ENCODE results near the gene COL5A1.
A peak's percentile ranks its signal among the peaks of the same experiment; 100 is the strongest.

COL5A1 gene

DNA sequence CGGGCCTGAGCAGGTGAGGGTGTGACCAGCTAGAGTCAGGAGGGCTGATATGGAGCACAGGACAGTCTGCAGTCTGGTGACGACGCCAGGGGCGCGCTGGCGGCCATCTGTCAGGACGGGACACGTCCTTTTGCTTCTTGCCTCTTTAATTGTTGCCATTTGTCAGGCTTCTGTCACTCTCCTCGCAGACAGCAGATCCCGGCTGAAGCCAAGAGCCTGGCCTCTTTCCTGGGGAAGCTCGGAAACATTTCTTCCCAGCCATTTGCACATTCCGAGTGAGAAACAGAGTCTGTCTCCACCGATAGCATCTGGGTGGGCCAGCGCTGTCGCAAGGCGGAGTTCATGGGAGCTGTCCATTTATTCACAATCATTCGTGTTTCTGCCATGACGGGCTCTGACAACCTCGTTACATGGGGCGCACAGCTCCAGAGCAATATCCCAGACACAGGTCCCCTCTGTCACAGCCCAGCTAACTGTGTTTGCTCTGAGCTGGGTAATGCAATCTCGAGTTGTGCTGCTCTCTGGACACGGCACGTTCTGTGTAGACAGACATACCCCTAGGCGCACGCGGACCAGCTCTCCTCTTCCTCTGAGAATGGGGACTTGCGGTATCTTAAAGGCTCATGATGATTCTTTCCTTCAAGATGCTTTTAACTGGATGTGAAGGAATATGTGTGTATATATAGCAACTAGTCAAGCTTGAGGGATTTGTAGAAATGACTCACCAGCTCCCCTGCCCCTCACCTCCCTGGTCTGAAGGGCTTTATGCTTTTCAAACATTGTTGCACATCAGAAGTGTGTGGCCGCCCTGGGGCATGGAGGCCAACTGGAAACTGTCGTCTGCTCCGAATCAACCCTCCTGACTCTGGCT, 133.7 kb downstream of the COL5A1 start:
- peak; percentile 62 for DNase-seq

DNA sequence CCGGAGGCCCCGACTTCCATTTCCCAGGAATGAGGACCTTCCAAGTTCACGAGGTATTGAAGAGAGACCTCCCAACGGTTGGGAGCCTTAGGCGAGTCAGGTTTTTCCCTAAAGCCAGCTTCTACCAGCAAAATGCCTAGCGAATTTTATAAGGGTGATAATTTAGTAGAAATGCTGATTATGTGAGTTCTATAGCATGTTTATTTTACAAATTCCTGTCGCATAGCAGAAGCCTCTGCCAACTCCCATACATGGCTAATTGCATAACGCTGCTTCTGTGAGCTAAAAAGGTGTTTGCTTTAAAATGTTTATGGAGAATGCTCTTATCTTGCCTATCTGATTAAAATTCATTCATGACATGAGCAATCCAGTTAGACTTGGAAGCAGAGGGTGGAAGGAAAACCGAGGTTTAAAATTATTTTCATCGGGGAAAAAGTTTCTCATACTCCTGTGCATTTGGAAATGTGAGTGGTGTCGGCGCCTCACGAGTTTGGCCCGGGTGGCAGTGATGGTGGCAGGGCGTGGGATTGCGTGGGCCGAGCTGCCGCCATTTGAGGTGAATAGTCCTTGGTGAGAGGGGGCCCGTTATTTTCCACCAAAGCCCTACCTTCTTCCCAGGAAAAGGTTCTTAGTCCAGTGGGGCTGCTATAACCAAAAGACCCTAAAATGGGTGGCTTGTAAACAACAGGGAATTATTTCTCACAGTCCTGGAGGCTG, 134.6 kb downstream of the COL5A1 start:
- peak; percentile 28 for DNase-seq

GRCh38 chr9:134777153-134777552, 135.6 kb downstream of the COL5A1 start:
- no peak for DNase-seq

DNA sequence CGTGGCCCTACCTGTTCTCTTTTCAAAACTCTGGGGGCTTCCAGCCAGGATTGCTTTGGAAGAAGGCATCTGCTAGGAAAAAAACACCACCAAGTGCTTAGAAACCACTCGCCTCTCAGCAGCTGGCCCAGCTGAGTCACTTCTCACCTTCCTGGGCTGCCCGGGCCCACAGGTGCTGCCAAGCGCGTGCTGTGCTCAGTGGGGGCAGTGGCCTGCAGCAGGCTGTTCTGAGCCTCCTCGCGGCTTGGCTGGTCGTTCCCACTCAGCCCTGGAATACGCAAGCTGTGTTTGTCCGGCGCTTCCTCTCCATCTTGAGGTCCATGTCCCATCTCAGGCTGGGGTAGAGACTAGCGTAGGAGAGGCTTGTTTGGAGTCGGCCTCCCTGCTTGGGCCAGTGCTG, 136.6 kb downstream of the COL5A1 start:
- no peak for DNase-seq

DNA sequence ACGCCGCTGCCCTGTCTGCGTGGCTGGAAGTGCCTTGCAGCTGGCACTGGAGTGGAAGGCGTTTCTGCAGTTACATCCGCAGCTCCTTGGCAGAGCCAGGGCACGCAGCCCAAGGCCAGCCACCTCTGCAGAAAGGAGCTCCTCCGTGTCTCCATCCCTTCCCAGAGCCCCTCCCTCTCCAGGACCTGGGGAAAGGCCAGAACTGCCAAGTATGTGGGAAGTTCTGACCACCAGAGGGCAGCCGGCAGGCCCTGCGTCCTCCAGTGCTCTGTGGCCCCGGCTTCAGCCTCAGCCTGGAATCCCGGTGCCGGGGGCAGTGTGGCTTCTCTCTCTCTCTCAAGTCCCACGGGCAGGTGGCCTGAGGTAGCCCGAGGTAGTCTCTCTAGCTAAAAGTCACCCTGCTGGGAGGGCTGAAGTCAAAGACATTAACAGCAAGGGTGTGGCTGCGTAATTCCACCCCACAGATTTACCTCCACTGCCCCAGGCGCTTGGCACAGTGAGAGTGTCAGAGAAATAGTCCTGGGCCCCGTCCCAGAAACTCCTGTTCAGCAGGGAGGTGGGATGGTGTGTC, 137.3 kb downstream of the COL5A1 start:
- DNase-seq = peak; percentile 46

DNA sequence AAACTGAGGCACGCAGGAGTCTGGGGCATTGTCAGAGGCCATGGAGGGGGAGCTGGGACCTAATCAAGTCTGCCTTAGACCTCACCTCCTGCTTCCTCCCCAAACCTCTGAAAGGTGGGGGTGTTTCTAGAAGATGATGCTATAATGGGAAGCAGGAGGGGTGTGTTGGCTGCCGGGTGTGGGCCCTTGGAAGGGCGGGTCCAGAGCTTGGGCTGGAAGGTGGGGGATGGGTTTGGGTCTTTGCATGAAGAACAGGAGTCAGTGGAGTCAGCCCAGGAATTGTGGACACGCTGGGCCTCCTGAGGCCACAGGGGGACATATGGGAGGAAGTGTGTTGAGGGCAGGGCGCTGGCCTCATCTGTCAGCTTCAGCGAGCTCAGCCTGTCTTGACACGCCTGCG, 138.0 kb downstream of the COL5A1 start:
- no peak for DNase-seq

DNA sequence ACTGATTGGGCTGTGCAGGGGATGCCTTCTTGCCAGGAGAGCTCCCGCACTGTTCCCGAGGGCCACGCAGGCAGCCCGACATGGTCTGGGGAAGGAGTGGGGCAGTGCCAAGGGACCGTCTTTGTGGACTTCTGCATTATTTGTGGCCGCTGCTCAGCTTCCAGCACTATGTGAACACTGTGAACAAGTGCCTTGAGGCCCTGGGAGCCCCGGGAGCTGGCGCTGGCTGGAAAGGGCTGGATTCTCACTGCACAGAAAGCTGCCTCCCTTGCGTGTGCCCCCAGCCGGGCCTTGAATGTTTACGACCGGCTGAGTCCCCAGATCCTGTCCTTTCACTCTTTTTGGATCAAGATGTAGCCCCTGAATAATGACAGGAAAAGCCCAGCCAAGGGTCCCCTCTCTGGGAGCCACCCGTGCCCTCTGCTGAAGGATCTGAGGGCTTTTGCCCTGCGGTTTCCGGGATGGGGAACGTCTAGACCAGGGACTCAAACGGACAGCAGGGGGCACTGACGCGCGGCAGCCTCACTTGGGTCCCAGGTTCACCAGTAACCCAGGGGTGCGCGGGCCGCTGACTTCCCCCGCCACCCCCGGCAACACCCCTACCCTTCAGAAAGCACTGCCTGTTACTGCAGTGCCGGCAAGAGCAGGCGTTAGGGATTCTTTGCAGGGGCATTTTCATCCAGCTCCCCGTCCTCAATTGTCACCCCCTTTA, 140.1 kb downstream of the COL5A1 start:
- DNase-seq = no peak

DNA sequence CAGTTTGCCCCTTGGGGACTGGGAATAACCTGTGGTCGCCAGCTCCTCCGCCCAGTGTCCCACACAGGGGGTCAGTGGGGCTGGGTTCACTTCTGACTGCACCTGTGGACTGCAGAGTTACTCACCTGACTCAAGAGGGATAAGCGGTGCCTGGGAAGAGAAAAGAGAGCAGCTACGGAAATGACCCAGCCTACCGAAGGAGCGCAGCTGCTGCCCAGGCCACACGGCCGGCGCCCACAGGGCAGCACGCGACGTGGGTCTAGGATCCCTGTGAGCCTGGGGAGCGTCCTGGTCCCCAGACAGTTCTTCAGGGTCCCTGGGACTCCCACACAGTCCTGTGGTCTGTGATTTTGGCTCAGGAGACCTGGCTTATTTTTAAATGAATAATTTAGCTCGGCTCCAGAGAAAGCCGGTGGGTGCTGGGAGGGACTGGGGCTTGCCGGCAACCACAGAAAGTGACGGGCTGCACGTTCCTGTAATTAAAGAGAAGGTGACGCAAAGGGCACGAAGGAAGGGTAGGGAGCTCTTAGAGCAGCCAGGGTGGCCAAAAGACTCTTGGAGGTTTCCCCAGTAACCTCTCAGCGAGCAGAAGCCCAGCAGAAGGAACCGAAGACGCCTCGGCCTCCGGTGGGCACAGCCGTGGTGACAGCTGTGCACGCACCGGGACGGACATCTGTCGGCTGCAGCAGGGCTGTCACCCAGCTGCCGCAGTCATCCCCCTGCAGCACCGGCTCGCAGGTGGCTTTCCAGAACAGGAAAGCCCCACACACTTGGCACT, 141.5 kb downstream of the COL5A1 start:
- no peak for DNase-seq

DNA sequence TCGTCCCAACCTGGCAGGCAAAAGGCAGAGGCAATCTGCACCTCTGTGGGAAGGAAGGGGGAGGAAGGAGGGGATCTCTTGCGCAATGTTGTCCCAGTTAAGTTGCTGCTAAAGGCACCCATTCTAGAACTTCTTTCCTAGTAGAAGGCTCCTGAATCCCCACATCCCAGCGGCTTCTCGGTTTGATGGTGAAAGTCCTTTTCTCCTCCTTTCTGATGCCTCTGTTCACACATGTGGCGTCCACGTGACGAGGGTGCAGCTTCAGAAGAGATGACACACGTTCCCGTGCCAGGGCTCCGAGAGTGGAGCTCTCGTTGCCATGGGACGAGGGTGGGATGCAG, 142.1 kb downstream of the COL5A1 start:
- peak; percentile 33 for DNase-seq

- no peak for DNase-seq
Observed at GRCh38 chr9:134784577-134785305, 143.1 kb downstream of the COL5A1 start.

- DNase-seq = no peak
Observed at GRCh38 chr9:134785325-134786108, 143.9 kb downstream of the COL5A1 start.

DNA sequence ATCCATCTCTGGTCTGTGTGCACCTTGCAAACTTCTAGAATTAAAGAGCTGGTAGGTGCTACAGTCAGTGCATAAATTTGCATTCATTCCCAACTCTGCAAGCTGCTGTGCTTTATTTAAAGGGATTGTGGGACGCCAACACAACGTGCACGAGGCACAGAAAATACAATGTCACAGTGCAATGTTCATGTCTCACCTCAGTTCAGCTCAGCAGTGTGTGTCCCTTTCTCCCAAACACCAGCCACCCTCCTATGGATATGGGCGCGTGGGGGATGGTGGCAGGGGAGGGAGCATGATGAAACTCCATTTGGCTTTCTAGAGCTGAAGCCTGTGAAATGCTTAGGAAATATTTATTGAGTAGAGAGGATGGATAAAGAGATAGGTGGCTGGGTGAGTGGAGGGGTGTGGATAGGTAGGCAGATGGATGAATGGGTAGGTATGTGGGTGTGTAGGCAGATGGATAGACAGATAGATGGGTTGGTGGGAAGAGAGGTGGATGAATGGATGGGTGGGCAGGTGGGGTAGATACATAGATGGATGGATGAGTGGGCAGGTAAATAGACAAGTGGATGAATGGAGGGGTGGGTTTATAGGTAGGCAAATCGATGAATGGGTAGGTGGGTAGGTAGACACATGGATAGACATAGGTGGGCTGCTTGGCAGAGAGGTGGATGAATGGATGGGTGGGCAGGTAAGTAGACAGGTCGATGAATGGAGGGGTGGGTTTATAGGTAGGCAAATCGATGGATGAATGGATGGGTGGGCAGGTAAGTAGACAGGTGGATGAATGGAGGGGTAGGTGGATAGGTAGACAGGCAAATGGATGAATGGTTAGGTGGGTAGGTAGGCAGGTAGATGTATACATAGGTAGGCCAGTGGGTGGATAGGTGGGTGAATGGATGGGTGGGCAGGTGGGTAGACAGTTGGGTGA, 146.3 kb downstream of the COL5A1 start:
- DNase-seq = no peak

- DNase-seq = no peak
Observed at GRCh38 chr9:134789168-134789567, 147.6 kb downstream of the COL5A1 start.

GRCh38 chr9:134791009-134791408, 149.4 kb downstream of the COL5A1 start:
- no peak for DNase-seq

DNA sequence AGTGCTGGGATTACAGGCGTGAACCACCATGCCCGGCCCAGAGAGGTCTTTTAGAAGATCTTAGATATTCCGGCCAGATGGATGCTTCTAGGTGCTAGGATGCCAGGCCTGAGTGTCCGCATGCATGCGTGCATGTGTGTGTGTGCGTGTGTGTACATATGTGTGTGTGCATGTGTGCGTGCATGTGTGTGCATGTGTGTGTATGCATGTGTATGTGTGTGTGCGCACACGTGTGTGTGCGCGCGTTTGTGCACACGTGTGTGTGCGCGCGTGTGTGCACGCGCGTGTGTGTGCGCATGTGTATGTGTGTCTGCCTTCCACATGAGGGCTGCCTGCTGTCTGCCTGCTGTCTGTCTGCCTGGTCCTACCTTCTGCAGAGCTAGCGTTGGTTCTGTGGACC, 151.0 kb downstream of the COL5A1 start:
- no peak for DNase-seq

- peak; percentile 58 for DNase-seq
Observed at GRCh38 chr9:134793288-134794188, 151.9 kb downstream of the COL5A1 start.

DNA sequence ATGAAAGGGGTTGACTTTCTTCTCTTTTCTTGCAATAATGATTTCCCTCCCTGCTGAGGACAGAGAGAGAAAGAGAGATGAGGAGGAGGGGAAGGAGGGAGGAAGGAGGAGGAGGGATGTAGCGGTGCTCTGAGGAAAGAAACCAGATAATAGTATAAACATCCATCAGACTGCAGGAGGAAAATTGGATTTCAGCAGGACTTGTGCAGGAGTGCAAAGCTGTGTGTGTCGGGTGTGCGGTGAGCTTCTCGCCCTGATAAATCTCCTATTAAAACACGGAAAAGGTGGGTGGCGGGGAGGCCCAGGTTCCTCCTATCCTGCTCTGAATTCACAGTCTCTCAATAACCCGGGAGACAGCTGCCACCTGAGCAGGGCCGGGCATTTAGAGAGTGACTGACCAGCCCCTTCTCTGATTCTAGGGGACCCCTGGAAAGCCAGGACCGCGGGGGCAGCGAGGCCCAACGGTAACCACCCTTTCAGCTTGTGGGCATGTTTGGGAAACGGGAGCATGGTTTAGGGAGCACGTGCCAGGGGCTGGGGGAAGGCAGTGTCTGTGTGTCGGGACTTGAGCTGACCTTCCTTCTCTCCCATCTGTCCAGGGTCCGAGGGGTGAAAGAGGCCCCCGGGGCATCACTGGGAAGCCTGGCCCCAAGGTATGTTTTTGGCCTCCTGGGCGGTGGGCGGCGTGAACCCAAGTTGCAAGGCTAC, 153.2 kb downstream of the COL5A1 start:
- no peak for DNase-seq

GRCh38 chr9:134795446-134795845, 153.8 kb downstream of the COL5A1 start:
- no peak for DNase-seq
